NT2/D1 (cell line): ENCODE data around the gene SOX5.
"Not testable (repeated sequence)": the region's sequence is repeated elsewhere in the genome, so short reads cannot be mapped to it uniquely, and the experiment has no call there.

Source experiments
- DNase-seq: peaks from one replicate; pipeline ENCODE4 v3.0.0-alpha.2; 2011; ENCODE audit warnings: low read depth, low spot score
- H3K27me3 ChIP-seq: 2 replicates; pipeline ENCODE4 v1.6.0; 2011; ENCODE audit warnings: mild to moderate bottlenecking; ENCODE audit not compliant: insufficient read length, insufficient read depth
- H3K36me3 ChIP-seq: 2 replicates; pipeline ENCODE4 v1.6.1; 2011; ENCODE audit warnings: mild to moderate bottlenecking, low read length, mixed read lengths; ENCODE audit not compliant: insufficient read depth, insufficient read length
- H3K4me1 ChIP-seq: 2 replicates; pipeline ENCODE4 v1.5.1; 2011; ENCODE audit not compliant: insufficient read depth, insufficient read length
- H3K4me3 ChIP-seq: 2 replicates; pipeline ENCODE4 v1.5.1; 2011; ENCODE audit warnings: low read depth; ENCODE audit not compliant: insufficient read length
- H3K9ac ChIP-seq: 2 replicates; pipeline ENCODE4 v1.6.0; 2011; ENCODE audit warnings: low read depth; ENCODE audit not compliant: insufficient read length
- H3K9me3 ChIP-seq: 2 replicates; pipeline ENCODE4 v1.5.1; 2011; ENCODE audit warnings: mild to moderate bottlenecking, low read length; ENCODE audit not compliant: insufficient read depth
- SUZ12 ChIP-seq: IDR thresholded peaks from 2 replicates; pipeline ENCODE4 v1.6.1; 2011; ENCODE audit not compliant: insufficient read length, insufficient read depth; ENCODE audit errors: extremely low read depth
- YY1 ChIP-seq: IDR thresholded peaks from 2 replicates; pipeline ENCODE4 v1.6.1; 2011; ENCODE audit not compliant: insufficient read length, insufficient read depth
- ZNF274 ChIP-seq: IDR thresholded peaks from 2 replicates; pipeline ENCODE4 v1.6.1; 2011; ENCODE audit warnings: mild to moderate bottlenecking, low read depth, low read length

Gene SOX5

DNA sequence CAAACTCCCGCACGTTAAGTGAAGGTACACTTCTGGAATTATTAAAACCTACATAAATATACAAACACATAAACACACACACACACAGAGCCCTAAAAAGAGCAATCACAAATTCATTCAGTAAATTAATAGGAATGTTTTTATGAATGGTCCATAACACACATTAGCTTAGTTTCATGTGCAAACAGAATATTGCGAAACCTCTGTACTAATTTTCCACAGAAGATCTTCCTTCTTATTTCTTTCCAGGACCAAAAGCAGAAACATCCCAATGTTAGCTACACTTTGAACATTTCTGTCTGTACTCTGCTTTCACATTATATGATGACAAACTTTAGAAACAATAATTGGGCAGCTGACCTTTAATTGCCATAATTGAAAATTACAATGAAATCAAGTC lies 101.6 kb downstream of the SOX5 start:
- H3K27me3 ChIP-seq: no peaks in the 10 kb centered on the region
- no peak for DNase-seq
- TF ChIP-seq ZNF274 (no peak), YY1 (no peak), SUZ12 (no peak)

DNA sequence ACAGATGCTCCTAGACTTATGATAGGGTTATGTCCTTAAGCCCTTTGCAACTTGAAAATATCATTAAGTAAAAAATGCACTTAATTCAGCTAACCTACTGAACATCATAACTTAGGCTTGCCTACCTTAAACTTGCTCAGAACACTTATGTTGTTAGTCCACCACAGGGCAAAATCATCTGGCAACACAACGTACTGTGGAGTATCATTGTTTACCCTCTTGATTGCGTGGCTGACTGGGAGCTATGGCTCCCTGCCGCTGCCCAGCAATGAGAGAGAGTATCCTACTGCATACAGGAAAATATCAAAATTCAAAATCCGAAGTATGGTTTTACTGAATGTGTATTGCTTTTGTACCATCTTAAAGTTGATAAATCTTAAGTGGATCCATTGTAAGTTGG lies 105.5 kb downstream of the SOX5 start:
- Histone ChIP-seq H3K9me3 (no peaks in the 10 kb centered on the region), H3K36me3 (no peaks in the 10 kb centered on the region), H3K4me3 (no peak overlapping the region), H3K27me3 (no peaks in the 10 kb centered on the region), H3K4me1 (no peaks in the 10 kb centered on the region), H3K9ac (no peak overlapping the region)
- no peak for TF ChIP-seq ZNF274
- TF ChIP-seq YY1: no peak
- no peak for DNase-seq

More for the DNA sequence above, 101.6 kb downstream of the SOX5 start:
- Histone ChIP-seq H3K9ac (no peak overlapping the region), H3K36me3 (no peaks in the 10 kb centered on the region), H3K4me3 (no peak overlapping the region), H3K4me1 (no peaks in the 10 kb centered on the region), H3K9me3 (no peaks in the 10 kb centered on the region)

DNA sequence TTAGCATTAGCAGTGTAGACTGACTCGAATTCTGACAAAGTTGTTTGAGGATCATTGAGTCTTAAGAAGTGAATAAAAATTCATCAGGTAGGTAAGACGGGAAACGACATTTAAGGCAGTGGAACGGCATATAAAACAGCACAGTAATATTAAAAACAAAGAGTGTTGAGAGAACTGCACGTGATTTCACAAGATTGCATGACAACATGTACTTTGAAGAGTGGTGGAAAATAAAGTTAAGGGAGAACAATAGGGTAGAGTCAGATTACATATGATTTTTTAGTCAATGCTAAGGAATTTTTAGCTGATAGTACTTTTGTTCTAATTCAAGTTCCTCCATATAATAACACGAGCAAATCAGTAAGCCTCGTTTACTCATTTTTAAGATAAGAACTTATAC lies 115.4 kb downstream of the SOX5 start:
- no peak overlapping the region for H3K9ac ChIP-seq
- no peak for TF ChIP-seq ZNF274
- TF ChIP-seq SUZ12: no peak
- no peak for TF ChIP-seq YY1
- H3K9me3 ChIP-seq: no peaks in the 10 kb centered on the region
- H3K4me3 ChIP-seq: no peak overlapping the region
- no peaks in the 10 kb centered on the region for H3K4me1 ChIP-seq
- DNase-seq: no peak
- H3K36me3 ChIP-seq: no peaks in the 10 kb centered on the region
- no peaks in the 10 kb centered on the region for H3K27me3 ChIP-seq

DNA sequence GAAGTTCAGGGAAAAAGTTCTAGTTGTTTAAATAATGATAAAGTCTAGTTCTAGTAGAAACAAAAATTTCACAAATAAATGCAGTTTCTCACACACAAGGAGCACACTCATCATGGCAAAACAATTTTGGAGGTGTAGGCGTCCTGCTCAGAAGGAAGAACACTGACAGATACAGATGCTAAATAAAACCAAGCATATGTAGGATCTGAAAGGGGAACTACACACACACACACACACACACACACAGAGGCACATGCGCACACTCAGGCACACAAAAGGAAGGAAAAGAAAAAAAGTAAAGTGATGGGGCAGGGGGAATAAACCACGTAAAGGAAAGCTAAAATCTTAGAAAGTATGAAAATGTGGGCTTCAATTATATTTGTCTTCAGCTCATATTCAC lies 117.7 kb downstream of the SOX5 start:
- no peak for DNase-seq
- H3K4me1 ChIP-seq: no peaks in the 10 kb centered on the region
- TF ChIP-seq ZNF274: no peak
- TF ChIP-seq SUZ12: no peak
- TF ChIP-seq YY1: no peak
- no peak overlapping the region for H3K4me3 ChIP-seq
- H3K9ac ChIP-seq: no peak overlapping the region
- H3K36me3 ChIP-seq: no peaks in the 10 kb centered on the region
- H3K9me3 ChIP-seq: no peaks in the 10 kb centered on the region
- no peaks in the 10 kb centered on the region for H3K27me3 ChIP-seq

DNA sequence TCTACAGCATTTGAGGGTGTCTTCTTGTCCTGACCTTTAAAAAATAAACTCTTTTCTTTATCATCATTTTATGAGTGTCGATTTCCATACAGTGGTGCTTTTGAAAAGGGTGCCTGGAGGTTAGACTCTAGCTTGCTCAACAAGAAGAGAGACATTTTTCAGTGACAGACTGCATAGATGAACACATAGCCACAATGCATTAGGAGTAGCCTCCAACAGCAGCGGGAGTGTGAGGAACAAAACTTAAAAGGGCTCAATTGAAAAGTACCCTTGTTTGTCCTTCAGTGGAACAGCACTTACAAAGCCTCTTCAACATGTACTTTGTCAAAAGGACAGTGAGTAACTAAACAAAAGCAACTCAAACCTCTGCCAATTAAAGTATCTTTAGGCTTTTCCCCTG lies 119.3 kb downstream of the SOX5 start:
- Histone ChIP-seq H3K9ac (no peak overlapping the region), H3K36me3 (no peaks in the 10 kb centered on the region), H3K27me3 (no peaks in the 10 kb centered on the region), H3K9me3 (no peaks in the 10 kb centered on the region), H3K4me1 (no peaks in the 10 kb centered on the region), H3K4me3 (no peak overlapping the region)
- DNase-seq: no peak
- TF ChIP-seq SUZ12 (no peak), YY1 (no peak)

DNA sequence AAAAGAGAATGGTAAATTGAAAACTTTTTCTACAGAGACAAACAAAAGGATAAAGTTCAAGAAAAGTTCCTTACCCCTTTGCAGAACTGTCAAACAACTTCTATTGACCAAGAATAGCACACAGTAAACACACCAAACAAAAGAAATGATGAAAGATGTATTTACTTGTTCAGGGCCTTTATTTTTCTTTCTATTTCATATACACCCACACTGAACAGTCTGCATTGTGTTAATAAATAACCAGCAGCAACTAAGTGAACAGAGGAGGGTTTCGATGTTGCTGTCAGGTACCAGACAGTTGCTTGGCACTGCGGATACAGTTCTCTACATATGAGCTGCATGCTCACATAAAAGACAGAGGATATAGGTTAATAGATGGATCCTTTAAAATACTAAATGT lies 122.1 kb downstream of the SOX5 start:
- no peak overlapping the region for H3K9ac ChIP-seq
- DNase-seq: no peak
- no peaks in the 10 kb centered on the region for H3K9me3 ChIP-seq
- no peaks in the 10 kb centered on the region for H3K36me3 ChIP-seq
- H3K4me1 ChIP-seq: no peaks in the 10 kb centered on the region
- TF ChIP-seq YY1: no peak
- no peaks in the 10 kb centered on the region for H3K27me3 ChIP-seq
- no peak overlapping the region for H3K4me3 ChIP-seq

DNA sequence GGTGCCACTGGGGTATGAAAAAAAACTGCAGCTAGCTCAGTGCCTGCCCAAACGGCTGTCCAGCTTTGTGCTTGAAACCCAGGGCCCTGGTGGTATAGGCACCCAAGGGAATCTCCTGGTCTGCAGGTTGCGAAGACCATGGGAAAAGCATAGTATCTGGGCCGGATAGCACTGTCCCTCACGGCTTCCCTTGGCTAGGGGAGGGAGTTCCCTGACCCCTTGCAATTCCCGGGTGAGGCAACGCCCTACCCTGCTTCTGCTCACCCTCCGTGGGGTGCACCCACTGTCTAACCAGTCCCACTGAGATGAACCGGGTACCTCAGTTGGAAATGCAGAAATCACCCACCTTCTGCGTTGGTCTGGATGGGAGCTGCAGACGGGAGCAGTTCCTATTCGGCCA lies 124.3 kb downstream of the SOX5 start:
- not testable (repeated sequence) for H3K9ac ChIP-seq, DNase-seq, H3K36me3 ChIP-seq, H3K27me3 ChIP-seq, H3K4me1 ChIP-seq, H3K9me3 ChIP-seq, H3K4me3 ChIP-seq

DNA sequence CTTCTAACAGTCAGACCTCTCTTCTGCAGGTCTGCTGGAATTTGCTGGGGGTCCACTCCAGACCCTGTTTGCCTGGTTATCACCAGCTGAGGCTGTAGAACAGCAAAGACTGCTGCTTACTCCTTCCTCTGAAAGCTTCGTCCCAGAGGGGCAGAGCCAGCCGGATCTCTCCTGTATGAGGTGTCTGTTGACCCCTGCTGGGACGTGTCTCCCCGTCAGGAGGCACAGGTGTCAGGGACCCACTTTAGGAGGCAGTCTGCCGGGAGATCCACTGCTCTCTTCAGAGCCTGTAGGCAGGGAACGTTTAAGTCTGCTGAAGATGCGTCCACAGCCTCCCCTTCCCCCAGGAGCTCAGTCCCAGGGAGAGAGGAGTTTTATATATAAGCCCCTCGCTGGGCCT lies 125.1 kb downstream of the SOX5 start:
- DNase-seq: no peak
- Histone ChIP-seq H3K9me3 (no peaks in the 10 kb centered on the region), H3K4me1 (no peaks in the 10 kb centered on the region), H3K4me3 (no peak overlapping the region), H3K9ac (no peak overlapping the region), H3K36me3 (no peaks in the 10 kb centered on the region), H3K27me3 (no peaks in the 10 kb centered on the region)
- TF ChIP-seq YY1 (no peak), ZNF274 (no peak), SUZ12 (no peak)

DNA sequence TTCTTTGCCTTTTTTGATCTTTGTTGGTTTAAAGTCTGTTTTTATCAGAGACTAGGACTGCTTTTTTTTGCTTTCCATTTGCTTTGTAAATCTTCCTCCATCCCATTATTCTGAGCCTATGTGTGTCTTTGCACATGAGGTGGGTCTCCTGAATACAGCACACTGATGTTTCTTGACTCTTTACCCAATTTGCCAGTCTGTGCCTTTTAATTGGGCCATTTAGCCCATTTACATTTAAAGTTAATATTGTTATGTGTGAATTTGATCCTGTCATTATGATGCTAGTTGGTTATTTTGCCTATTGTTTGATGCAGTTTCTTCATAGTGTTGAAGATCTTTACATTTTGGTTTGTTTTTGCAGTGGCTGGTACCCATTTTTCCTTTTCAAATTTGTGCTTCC lies 126.6 kb downstream of the SOX5 start:
- H3K4me3 ChIP-seq, H3K4me1 ChIP-seq, H3K27me3 ChIP-seq, H3K9ac ChIP-seq, H3K36me3 ChIP-seq, DNase-seq, H3K9me3 ChIP-seq: not testable (repeated sequence)
